ENCODE data around the gene POLR2C. TPM values are rescaled to one million over a fixed set of nuclear protein-coding genes. Genes with fewer than 3 reads are reported as not detected.
"Not testable (repeated sequence)": the region's sequence is repeated elsewhere in the genome, so short reads cannot be mapped to it uniquely, and the experiment has no call there.

POLR2C gene
- total RNA-seq, 1 donor from 2014 or later, result 78.7 TPM

DNA sequence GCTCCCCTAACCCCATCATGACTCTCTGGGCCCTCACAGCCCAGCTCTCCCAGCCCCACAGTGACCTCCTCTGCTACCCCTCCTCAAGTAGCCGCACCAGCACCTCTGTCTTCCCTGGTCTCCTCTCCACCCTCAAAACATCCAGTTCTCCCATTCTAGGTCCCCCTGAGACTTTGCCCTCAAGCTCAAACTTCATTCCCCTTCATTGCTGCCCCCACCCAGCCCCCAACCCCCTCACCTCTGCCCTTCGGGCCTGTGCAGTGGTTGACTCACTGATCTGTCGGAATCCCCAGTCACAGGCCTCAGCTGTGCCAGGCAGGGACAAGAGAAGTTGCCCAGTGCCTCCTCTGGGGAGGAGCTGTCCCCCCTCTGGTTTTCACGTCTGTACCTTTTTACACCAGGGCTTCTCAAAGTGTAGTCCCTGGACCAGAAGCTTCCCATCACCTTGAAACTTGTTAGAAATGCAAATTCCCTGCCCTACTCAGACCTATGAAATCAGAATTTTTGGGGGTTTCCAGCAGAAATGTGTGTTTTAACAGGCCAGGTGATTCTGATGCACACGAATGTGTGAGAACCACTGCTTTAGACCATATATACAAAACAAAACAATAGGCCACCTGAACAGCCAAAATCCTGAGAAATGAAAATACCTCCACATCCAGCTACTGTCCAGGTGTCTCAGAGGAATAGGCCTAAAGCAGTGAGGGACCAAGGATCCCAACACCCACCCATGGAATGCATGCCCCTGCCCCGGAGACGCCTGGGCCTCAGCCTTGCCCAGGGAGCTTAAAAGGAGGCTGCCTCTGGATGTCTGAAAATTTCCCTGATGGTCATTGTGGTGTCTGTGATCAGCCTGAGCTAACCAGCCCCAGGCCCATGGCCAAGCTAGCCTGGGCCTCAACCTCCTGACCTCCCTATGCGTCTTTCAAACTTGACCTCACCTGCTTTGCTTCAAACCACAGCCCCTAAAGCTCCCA, 24.7 kb downstream of the POLR2C start:
- no peaks in the 10 kb centered on the region for H3K27me3 ChIP-seq (ENCODE audit: control insufficient read depth, insufficient read depth, low read length)
- no peak for FAIRE-seq
- no peak for DNase-seq (ENCODE audit: low read depth)
- H3K4me3 ChIP-seq (ENCODE audit: low read depth, low read length), result no peak overlapping the region
- TF ChIP-seq, protein P1, sequence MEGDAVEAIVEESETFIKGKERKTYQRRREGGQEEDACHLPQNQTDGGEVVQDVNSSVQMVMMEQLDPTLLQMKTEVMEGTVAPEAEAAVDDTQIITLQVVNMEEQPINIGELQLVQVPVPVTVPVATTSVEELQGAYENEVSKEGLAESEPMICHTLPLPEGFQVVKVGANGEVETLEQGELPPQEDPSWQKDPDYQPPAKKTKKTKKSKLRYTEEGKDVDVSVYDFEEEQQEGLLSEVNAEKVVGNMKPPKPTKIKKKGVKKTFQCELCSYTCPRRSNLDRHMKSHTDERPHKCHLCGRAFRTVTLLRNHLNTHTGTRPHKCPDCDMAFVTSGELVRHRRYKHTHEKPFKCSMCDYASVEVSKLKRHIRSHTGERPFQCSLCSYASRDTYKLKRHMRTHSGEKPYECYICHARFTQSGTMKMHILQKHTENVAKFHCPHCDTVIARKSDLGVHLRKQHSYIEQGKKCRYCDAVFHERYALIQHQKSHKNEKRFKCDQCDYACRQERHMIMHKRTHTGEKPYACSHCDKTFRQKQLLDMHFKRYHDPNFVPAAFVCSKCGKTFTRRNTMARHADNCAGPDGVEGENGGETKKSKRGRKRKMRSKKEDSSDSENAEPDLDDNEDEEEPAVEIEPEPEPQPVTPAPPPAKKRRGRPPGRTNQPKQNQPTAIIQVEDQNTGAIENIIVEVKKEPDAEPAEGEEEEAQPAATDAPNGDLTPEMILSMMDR (IDR thresholded peaks at IDR 0.05; ENCODE audit: insufficient read depth, low read length, severe bottlenecking), result no peak
- H3K36me3 ChIP-seq (ENCODE audit: control insufficient read depth, insufficient read depth, low read length), result no peaks in the 10 kb centered on the region

DNA sequence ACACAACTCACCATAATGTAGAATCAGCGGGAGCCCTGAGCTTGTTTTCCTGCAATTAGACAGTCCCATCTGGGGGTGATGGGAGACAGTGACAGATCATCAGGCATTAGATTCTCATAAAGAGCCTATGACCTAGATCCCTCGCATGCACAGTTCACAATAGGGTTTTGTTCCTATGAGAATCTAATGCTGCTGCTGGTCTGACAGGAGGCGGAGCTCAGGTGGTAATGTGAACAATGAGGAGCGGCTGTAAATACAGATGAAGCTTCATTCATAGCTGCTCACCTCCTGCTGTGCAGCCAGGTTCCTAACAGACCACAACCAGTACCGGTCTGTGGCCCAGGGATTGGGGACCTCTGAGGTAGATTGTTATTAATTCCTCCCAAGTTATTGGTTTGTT, 26.8 kb downstream of the POLR2C start:
- Histone ChIP-seq H3K36me3 (ENCODE audit: control insufficient read depth, insufficient read depth, low read length) (no peaks in the 10 kb centered on the region), H3K27me3 (ENCODE audit: control insufficient read depth, insufficient read depth, low read length) (no peaks in the 10 kb centered on the region), H3K4me3 (ENCODE audit: low read depth, low read length) (no peak overlapping the region)
- DNase-seq (ENCODE audit: low read depth) (no peak), FAIRE-seq (no peak)
- TF ChIP-seq, protein P1 (IDR thresholded peaks at IDR 0.05; ENCODE audit: insufficient read depth, low read length, severe bottlenecking), result no peak

DNA sequence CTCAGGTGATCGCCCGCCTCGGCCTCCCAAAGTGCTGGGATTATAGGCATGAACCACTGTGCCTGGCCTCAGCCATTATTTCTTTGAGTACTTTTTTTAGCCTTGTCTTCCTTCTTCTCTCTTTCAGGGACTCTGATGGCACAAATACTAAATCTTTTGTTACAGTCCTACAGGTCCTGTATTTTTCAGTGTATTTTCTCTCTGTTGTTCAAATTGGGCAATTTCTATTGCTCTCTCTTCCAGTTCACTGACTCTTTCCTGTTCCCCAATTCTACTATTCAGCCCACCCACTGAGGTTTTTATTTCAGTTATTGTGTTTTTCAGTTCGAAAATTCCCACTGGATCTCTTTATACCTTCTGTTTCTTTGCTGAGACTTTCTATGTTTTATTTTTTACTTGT, 31.3 kb downstream of the POLR2C start:
- no peak for FAIRE-seq
- DNase-seq (ENCODE audit: low read depth), result no peak
- Histone ChIP-seq H3K4me3 (ENCODE audit: low read depth, low read length) (no peak overlapping the region), H3K36me3 (ENCODE audit: control insufficient read depth, insufficient read depth, low read length) (no peaks in the 10 kb centered on the region), H3K27me3 (ENCODE audit: control insufficient read depth, insufficient read depth, low read length) (no peaks in the 10 kb centered on the region)
- TF ChIP-seq, protein P1 (IDR thresholded peaks at IDR 0.05; ENCODE audit: insufficient read depth, low read length, severe bottlenecking), result no peak

DNA sequence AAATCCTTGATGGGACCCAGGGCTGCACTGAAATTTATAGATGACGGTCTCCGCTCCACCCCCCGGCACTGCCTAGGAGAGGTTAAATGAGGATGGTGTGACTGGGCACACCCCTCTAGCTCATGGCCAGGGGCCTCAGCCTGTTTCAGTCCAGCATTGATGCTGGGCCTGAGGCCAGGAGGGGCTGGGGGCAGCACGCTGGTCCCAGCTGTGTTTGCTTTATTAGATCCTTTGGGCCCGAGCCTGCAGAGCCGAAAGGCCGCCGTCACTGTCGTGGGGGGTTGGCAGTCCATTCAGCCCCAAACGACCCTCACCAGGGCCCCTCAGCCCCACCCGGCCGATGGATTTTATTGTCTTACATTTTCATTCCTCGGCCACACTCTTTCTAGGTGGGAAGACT, 34.6 kb downstream of the POLR2C start:
- no peak for DNase-seq (ENCODE audit: low read depth)
- no peak for FAIRE-seq
- Histone ChIP-seq H3K36me3 (ENCODE audit: control insufficient read depth, insufficient read depth, low read length) (no peaks in the 10 kb centered on the region), H3K27me3 (ENCODE audit: control insufficient read depth, insufficient read depth, low read length) (no peaks in the 10 kb centered on the region), H3K4me3 (ENCODE audit: low read depth, low read length) (no peak overlapping the region)
- TF ChIP-seq, protein P1 (IDR thresholded peaks at IDR 0.05; ENCODE audit: insufficient read depth, low read length, severe bottlenecking), result no peak

DNA sequence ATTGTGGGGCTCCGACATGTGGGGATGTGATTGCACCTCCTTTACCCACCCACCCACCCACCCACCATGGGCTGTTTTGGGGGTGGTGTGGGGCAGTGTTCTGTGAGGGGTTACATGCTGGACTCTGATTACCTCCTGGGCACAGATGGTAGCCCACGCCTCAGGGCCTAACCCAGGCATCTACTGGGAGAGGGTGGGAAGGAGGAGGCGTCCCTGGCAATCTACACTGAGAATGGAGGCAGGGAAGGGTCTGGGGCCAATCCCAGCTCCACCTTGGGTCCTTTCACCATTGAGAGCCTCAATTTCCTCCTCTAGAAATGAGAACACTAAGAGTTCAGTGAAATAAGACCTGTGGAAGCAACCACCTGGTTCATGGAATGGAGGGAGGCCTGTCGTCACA, 35.6 kb downstream of the POLR2C start:
- TF ChIP-seq, protein P1 (IDR thresholded peaks at IDR 0.05; ENCODE audit: insufficient read depth, low read length, severe bottlenecking), result no peak
- Histone ChIP-seq H3K27me3 (ENCODE audit: control insufficient read depth, insufficient read depth, low read length) (no peaks in the 10 kb centered on the region), H3K36me3 (ENCODE audit: control insufficient read depth, insufficient read depth, low read length) (no peaks in the 10 kb centered on the region), H3K4me3 (ENCODE audit: low read depth, low read length) (no peak overlapping the region)
- DNase-seq (ENCODE audit: low read depth) (no peak), FAIRE-seq (no peak)

DNA sequence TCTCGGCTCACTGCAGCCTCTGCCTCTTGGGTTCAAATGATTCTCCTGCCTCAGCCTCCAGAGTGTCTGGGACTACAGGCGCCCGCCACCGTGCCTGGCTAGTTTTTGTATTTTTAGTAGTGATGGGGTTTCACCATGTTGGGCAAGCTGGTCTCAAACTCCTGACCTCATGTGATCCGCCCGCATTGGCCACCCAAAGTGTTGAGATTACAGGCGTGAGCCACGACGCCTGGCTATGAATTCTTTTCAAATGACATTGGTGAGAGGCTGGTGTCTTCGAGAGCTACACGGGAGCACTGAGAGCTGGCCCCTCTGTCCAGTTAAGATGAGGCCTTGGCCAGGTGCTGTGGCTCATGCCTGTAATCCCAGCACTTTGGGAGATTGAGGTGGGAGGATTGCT, 37.5 kb downstream of the POLR2C start:
- H3K4me3 ChIP-seq (ENCODE audit: low read depth, low read length); H3K27me3 ChIP-seq (ENCODE audit: control insufficient read depth, insufficient read depth, low read length); FAIRE-seq; H3K36me3 ChIP-seq (ENCODE audit: control insufficient read depth, insufficient read depth, low read length); DNase-seq (ENCODE audit: low read depth): not testable (repeated sequence)
